Mesendoderm (in vitro differentiated cells): ENCODE data around the gene GRPEL2.

Experiments used
- DNase-seq: peaks from one replicate; pipeline ENCODE4 v3.0.0; 2013
- H2AK5ac ChIP-seq: 2 replicates; pipeline ENCODE4 v1.6.1; 2013; ENCODE audit warnings: low read length, inconsistent platforms
- H2BK120ac ChIP-seq: 2 replicates; pipeline ENCODE4 v1.6.1; 2013; ENCODE audit warnings: low read depth, mild to moderate bottlenecking, low read length, moderate library complexity, mixed read lengths
- H2BK15ac ChIP-seq: replicated peaks from 2 replicates; pipeline ENCODE4 v1.6.1; 2013; ENCODE audit warnings: low read depth, mild to moderate bottlenecking, moderate library complexity
- H2BK5ac ChIP-seq: 2 replicates; pipeline ENCODE4 v1.6.1; 2013; ENCODE audit warnings: low read length, inconsistent platforms
- H3K18ac ChIP-seq: 2 replicates; pipeline ENCODE4 v1.6.1; 2013; ENCODE audit warnings: mild to moderate bottlenecking, low read length, mixed read lengths
- H3K23ac ChIP-seq: one replicate; pipeline ENCODE4 v1.6.1; 2013; ENCODE audit warnings: low read length
- H3K27ac ChIP-seq: 2 replicates; pipeline ENCODE4 v1.5.1; 2013; ENCODE audit warnings: low read depth, mild to moderate bottlenecking, inconsistent platforms, low read length, moderate library complexity
- H3K27me3 ChIP-seq: 2 replicates; pipeline ENCODE4 v1.6.1; 2013; ENCODE audit warnings: low read length, control low read depth, mild to moderate bottlenecking, inconsistent platforms; ENCODE audit not compliant: insufficient read depth, poor library complexity
- H3K36me3 ChIP-seq: 2 replicates; pipeline ENCODE4 v1.6.1; 2013; ENCODE audit warnings: low read length, inconsistent platforms; ENCODE audit not compliant: control insufficient read depth, insufficient read depth
- H3K4ac ChIP-seq: one replicate; pipeline ENCODE4 v1.6.1; 2013; ENCODE audit warnings: low read depth, mild to moderate bottlenecking, low read length, moderate library complexity
- H3K4me1 ChIP-seq: 2 replicates; pipeline ENCODE4 v1.6.1; 2013; ENCODE audit warnings: low read depth, low read length, inconsistent platforms; ENCODE audit not compliant: control insufficient read depth
- H3K4me2 ChIP-seq: 2 replicates; pipeline ENCODE4 v1.6.1; 2013; ENCODE audit warnings: low read length
- H3K4me3 ChIP-seq: 2 replicates; pipeline ENCODE4 v1.5.1; 2013; ENCODE audit warnings: mild to moderate bottlenecking, low read length
- H3K56ac ChIP-seq: one replicate; pipeline ENCODE4 v1.6.1; 2013; ENCODE audit warnings: low read length
- H3K79me1 ChIP-seq: 2 replicates; pipeline ENCODE4 v1.6.1; 2013; ENCODE audit warnings: low read length, inconsistent platforms
- H3K79me2 ChIP-seq: 2 replicates; pipeline ENCODE4 v1.6.1; 2013; ENCODE audit warnings: mild to moderate bottlenecking, low read length; ENCODE audit not compliant: control insufficient read depth, insufficient read depth
- H3K9ac ChIP-seq: 2 replicates; pipeline ENCODE4 v1.6.1; 2013; ENCODE audit warnings: low read length, inconsistent platforms
- H4K5ac ChIP-seq: one replicate; pipeline ENCODE4 v1.6.1; 2013; ENCODE audit warnings: low read length
- H4K8ac ChIP-seq: one replicate; pipeline ENCODE4 v1.6.1; 2013; ENCODE audit warnings: low read depth, mild to moderate bottlenecking, control low read depth, low read length, moderate library complexity
- WGBS: extraction: QIAGEN DNeasy Blood & Tissue Kit; methylation state at CpG from one replicate; pipeline ENCODE4 v1.1.7; 2013; ENCODE audit warnings: low lambda C conversion rate, missing lambda C conversion rate; ENCODE audit not compliant: insufficient coverage; ENCODE audit errors: extremely low coverage; 5-methylcytosine and 5-hydroxymethylcytosine counted together

Gene GRPEL2

GRCh38 chr5:149371296-149371962 lies 26.1 kb downstream of the GRPEL2 start:
- Histone ChIP-seq H3K27me3 (no peaks in the 10 kb centered on the region), H3K27ac (no peak overlapping the region), H3K4me3 (no peak overlapping the region), H3K36me3 (no peaks in the 10 kb centered on the region), H2BK120ac (no peak overlapping the region), H2BK5ac (no peak overlapping the region), H3K4ac (no peak overlapping the region), H3K23ac (no peak overlapping the region), H4K5ac (no peak overlapping the region), H2BK15ac (no peak overlapping the region), H3K79me1 (no peaks in the 10 kb centered on the region), H4K8ac (no peak overlapping the region), H2AK5ac (no peak overlapping the region), H3K4me2 (no peak overlapping the region), H3K56ac (peak overlapping the region; percentile 43), H3K4me1 (no peaks in the 10 kb centered on the region), H3K9ac (no peak overlapping the region), H3K18ac (no peak overlapping the region), H3K79me2 (no peaks in the 10 kb centered on the region)
- peak; percentile 78 for DNase-seq
- no CpG with 5 or more reads among the region's 12 CpGs for WGBS

DNA sequence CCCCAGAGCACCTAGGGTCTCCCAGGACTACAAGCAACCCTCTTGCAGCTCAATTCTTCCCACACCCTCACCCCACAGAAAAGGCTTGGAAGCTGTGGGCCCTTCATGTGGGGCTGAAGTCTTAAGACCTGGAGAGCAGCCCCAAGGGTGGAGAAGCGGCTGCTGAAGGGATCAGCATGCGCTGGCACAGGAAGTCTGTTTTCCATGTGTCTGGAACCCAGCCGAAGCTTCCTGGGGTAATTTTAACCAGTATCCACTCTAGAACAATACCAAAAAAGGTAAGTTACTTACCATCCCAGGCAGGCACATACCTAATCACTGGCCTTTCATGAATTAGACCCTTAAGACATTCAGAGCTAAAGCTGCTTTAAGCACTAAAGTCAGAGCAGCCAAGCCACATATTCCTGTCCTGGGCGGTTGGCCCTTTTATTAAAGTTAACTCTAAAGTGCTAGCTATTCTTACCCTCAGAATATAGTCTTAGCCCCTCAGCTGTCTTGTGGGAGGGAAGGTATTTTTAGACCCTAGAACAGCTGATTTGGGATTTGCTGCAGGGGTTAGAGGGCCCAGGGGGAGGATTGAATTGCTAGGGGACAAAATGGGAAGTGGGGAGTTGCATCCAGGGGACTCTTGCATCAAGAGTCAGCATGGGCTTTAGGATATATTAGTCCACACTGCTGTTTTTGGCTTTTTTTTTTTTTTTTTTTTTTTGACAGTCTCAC lies 26.9 kb downstream of the GRPEL2 start:
- no peak overlapping the region for H3K9ac ChIP-seq
- no peaks in the 10 kb centered on the region for H3K4me1 ChIP-seq
- no peak overlapping the region for H3K18ac ChIP-seq
- H3K4me3 ChIP-seq, result no peak overlapping the region
- H3K4me2 ChIP-seq, result no peak overlapping the region
- H2BK15ac ChIP-seq, result no peak overlapping the region
- H2AK5ac ChIP-seq, result no peak overlapping the region
- no peak overlapping the region for H3K56ac ChIP-seq
- H2BK120ac ChIP-seq, result no peak overlapping the region
- H3K27me3 ChIP-seq, result no peaks in the 10 kb centered on the region
- no peaks in the 10 kb centered on the region for H3K79me2 ChIP-seq
- H3K36me3 ChIP-seq, result no peaks in the 10 kb centered on the region
- no peak overlapping the region for H2BK5ac ChIP-seq
- H3K27ac ChIP-seq, result no peak overlapping the region
- no CpG with 5 or more reads among the region's 4 CpGs for WGBS
- H4K8ac ChIP-seq, result no peak overlapping the region
- DNase-seq, result no peak
- no peak overlapping the region for H3K4ac ChIP-seq
- H4K5ac ChIP-seq, result no peak overlapping the region
- no peak overlapping the region for H3K23ac ChIP-seq
- H3K79me1 ChIP-seq, result no peaks in the 10 kb centered on the region

- H3K4ac ChIP-seq, result no peak overlapping the region
- no CpG with 5 or more reads among the region's 3 CpGs for WGBS
- H2BK5ac ChIP-seq, result no peak overlapping the region
- no peak overlapping the region for H3K27ac ChIP-seq
- no peak overlapping the region for H2AK5ac ChIP-seq
- H3K4me1 ChIP-seq, result no peaks in the 10 kb centered on the region
- no peak overlapping the region for H3K9ac ChIP-seq
- no peak overlapping the region for H4K8ac ChIP-seq
- H2BK15ac ChIP-seq, result no peak overlapping the region
- no peak for DNase-seq
- no peak overlapping the region for H3K18ac ChIP-seq
- no peaks in the 10 kb centered on the region for H3K79me2 ChIP-seq
- H3K4me3 ChIP-seq, result no peak overlapping the region
- no peak overlapping the region for H3K4me2 ChIP-seq
- no peaks in the 10 kb centered on the region for H3K79me1 ChIP-seq
- H3K23ac ChIP-seq, result no peak overlapping the region
- no peaks in the 10 kb centered on the region for H3K36me3 ChIP-seq
- H2BK120ac ChIP-seq, result no peak overlapping the region
- H4K5ac ChIP-seq, result no peak overlapping the region
- no peak overlapping the region for H3K56ac ChIP-seq
- H3K27me3 ChIP-seq, result no peaks in the 10 kb centered on the region
These were observed 27.6 kb downstream of the GRPEL2 start for GRCh38 chr5:149372932-149373331.

DNA sequence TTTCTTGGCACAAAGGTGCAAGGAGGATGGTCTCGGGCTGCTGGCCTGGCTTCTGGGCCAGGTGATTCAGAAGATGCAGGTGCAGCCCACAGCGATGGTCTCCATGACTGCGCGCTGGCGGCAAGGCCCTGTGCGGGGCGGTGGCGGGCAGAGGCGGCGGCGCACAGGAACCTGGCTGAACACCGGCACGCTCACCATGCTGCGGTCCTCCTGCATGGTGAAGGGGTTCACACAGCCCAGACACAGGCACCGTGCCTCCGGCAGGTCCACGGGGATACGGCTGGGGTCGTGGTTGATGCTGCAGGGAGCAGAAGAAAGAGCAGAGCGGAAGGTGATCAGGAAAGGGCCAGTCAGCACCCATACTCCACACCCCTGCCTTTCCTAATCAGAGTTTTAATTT lies 29.0 kb downstream of the GRPEL2 start:
- Histone ChIP-seq H3K23ac (peak overlapping the region; percentile 24), H3K27ac (no peak overlapping the region), H3K79me2 (no peaks in the 10 kb centered on the region), H3K4me2 (no peak overlapping the region), H3K4me1 (no peaks in the 10 kb centered on the region), H3K36me3 (no peaks in the 10 kb centered on the region), H3K4me3 (no peak overlapping the region), H4K5ac (no peak overlapping the region), H3K79me1 (no peaks in the 10 kb centered on the region), H2BK120ac (no peak overlapping the region), H3K4ac (no peak overlapping the region), H2BK5ac (no peak overlapping the region), H3K27me3 (no peaks in the 10 kb centered on the region), H4K8ac (no peak overlapping the region), H2AK5ac (no peak overlapping the region), H3K56ac (no peak overlapping the region), H3K18ac (no peak overlapping the region), H2BK15ac (no peak overlapping the region), H3K9ac (no peak overlapping the region)
- no CpG with 5 or more reads among the region's 20 CpGs for WGBS
- no peak for DNase-seq

DNA sequence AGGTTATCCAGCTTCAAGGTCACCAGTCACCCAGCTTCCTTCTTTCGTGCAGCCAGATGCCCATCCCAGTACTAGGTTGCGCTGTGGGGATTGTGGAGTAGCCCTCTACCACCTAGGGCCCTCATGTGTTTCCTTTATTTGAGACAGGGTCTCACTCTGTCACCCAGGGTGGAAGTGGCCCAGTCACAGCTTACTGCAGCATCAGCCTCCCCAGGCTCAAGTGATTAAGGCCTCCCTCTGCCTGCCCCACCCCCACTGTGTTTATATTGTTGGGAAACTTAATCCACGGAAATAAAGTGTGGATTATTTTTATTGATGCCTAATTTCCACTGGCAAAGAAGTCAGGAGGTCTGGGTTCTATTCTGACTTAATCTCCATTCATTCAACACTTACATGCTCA lies 29.5 kb downstream of the GRPEL2 start:
- no peak overlapping the region for H3K56ac ChIP-seq
- WGBS, result no CpG with 5 or more reads among the region's 3 CpGs

More for the DNA sequence above, 29.5 kb downstream of the GRPEL2 start:
- no peaks in the 10 kb centered on the region for H3K4me1 ChIP-seq
- no peak overlapping the region for H3K4me3 ChIP-seq
- no peak overlapping the region for H4K5ac ChIP-seq
- no peak overlapping the region for H3K4ac ChIP-seq
- no peak overlapping the region for H3K9ac ChIP-seq
- no peak overlapping the region for H2BK15ac ChIP-seq
- H3K18ac ChIP-seq, result no peak overlapping the region
- no peak overlapping the region for H3K4me2 ChIP-seq
- no peak overlapping the region for H2BK5ac ChIP-seq
- no peaks in the 10 kb centered on the region for H3K36me3 ChIP-seq
- no peaks in the 10 kb centered on the region for H3K79me2 ChIP-seq
- peak overlapping the region; percentile 24 for H3K23ac ChIP-seq
- no peak overlapping the region for H2BK120ac ChIP-seq
- no peak overlapping the region for H3K27ac ChIP-seq
- no peaks in the 10 kb centered on the region for H3K27me3 ChIP-seq
- DNase-seq, result no peak
- no peak overlapping the region for H4K8ac ChIP-seq
- no peak overlapping the region for H2AK5ac ChIP-seq
- no peaks in the 10 kb centered on the region for H3K79me1 ChIP-seq
